Measurements from ENCODE around the gene DAAM1.

Gene DAAM1

DNA sequence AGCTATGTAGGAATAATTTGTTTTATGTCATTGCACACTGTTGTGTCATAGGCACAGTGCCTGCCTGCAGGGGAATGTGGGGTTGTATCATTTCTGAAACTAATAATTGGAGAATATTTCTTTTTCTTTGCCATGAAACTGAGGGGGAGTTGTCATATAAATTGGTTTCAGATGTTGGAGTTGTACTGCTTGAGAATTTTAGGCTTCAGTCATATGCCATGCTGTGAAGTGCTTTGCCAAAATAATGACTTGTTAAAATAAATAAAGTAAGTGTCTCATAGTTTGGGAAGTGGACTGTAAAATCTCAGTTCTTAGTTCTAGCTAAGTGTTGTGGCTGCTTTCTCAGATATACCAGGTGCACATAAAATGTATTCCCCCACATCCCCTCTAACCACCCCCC is 116.8 kb downstream of the DAAM1 start:
- Histone ChIP-seq H3K9me3 (ENCODE audit: control insufficient read depth, insufficient read depth, low read length) (no peaks in the 10 kb centered on the region), H3K27ac (ENCODE audit: low read depth, low read length) (no peak overlapping the region), H3K4me1 (ENCODE audit: control insufficient read depth, insufficient read depth, low read length) (peaks cover 27% of the 10 kb centered on the region), H3K9ac (ENCODE audit: low read depth, low read length) (no peak overlapping the region), H3K36me3 (ENCODE audit: control insufficient read depth, insufficient read depth, low read length) (no peaks in the 10 kb centered on the region), H3K4me3 (ENCODE audit: low read depth, low read length) (no peak overlapping the region), H3K27me3 (ENCODE audit: control insufficient read depth, insufficient read depth, low read length) (no peaks in the 10 kb centered on the region)

DNA sequence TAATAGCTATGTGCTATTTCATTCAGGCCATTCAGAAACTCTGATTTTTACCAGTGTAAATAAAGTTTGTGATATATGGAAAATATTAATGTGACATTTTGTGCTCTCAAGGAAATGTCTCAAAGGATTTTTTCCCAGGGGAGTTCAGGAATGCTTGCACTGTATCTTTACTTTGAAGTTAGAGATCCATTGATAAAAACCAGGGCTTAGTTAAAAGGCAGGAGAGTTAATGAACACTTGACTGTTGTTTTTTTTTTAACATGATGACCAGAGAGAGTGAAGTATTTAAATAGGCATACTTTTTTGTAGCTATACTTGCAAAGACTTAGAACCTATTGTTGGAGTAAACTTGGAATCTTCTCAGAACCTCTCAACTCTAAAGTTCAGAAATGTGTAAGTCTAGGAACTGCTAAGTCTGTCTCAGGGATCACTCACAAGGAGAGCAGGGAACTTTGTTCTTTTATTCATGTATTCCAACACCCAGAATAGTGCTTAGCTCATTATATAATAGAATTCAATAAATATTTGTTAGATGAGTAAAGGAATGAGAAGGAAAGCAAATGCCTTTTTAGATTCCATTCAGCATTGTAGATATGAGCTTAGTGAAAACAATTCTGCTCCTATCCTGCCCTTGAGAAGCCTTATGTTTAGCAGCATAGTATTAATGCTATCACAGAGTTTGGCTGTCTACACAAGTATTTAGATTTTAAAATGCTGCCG is 117.5 kb downstream of the DAAM1 start:
- H3K9ac ChIP-seq (ENCODE audit: low read depth, low read length): no peak overlapping the region
- H3K4me1 ChIP-seq (ENCODE audit: control insufficient read depth, insufficient read depth, low read length): peaks cover 27% of the 10 kb centered on the region
- no peaks in the 10 kb centered on the region for H3K9me3 ChIP-seq (ENCODE audit: control insufficient read depth, insufficient read depth, low read length)
- H3K36me3 ChIP-seq (ENCODE audit: control insufficient read depth, insufficient read depth, low read length): no peaks in the 10 kb centered on the region
- no peak overlapping the region for H3K27ac ChIP-seq (ENCODE audit: low read depth, low read length)
- H3K4me3 ChIP-seq (ENCODE audit: low read depth, low read length): no peak overlapping the region
- no peaks in the 10 kb centered on the region for H3K27me3 ChIP-seq (ENCODE audit: control insufficient read depth, insufficient read depth, low read length)

DNA sequence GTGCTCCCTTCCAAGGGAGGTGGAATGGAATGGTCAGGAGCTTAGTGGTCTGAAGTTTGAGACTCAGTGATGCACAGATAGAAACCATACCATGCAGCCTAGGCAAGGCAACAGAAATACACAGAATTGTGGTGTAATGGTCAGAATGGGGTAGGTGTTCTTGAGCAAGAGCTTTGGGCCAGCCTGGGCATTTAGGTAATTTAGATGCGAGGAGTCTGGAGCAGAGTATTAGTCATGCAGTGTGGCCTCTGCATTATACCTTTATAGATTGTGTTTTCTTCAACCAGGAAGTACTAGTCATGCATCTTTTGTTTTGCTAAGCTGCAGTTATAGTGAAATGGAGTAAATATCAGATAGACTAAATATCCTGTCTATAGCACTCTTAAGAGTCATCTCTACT is 118.3 kb downstream of the DAAM1 start:
- peaks cover 24% of the 10 kb centered on the region for H3K4me1 ChIP-seq (ENCODE audit: control insufficient read depth, insufficient read depth, low read length)
- H3K27ac ChIP-seq (ENCODE audit: low read depth, low read length): no peak overlapping the region
- H3K9me3 ChIP-seq (ENCODE audit: control insufficient read depth, insufficient read depth, low read length): no peaks in the 10 kb centered on the region
- H3K27me3 ChIP-seq (ENCODE audit: control insufficient read depth, insufficient read depth, low read length): no peaks in the 10 kb centered on the region
- H3K4me3 ChIP-seq (ENCODE audit: low read depth, low read length): no peak overlapping the region
- no peak overlapping the region for H3K9ac ChIP-seq (ENCODE audit: low read depth, low read length)
- H3K36me3 ChIP-seq (ENCODE audit: control insufficient read depth, insufficient read depth, low read length): no peaks in the 10 kb centered on the region

DNA sequence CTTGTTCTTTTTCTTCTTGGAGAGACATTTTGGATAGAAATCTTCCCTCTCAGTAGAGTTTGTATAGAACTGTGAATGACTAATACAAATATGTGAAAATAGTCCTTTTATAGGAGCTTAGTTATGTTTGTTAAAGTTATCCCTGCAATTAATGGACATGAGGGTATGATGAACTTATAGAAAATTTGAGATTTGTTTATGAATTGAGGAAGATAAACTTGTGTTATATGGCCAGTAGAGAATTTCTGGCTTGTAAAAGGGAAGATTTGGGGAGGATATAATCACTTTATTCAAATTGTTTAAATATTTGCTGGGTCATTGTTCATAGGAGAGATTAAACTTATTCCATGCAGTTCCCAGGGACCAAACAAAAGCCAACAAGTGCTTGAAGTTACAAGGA is 119.6 kb downstream of the DAAM1 start:
- Histone ChIP-seq H3K9ac (ENCODE audit: low read depth, low read length) (no peak overlapping the region), H3K36me3 (ENCODE audit: control insufficient read depth, insufficient read depth, low read length) (no peaks in the 10 kb centered on the region), H3K4me1 (ENCODE audit: control insufficient read depth, insufficient read depth, low read length) (peaks cover 24% of the 10 kb centered on the region), H3K4me3 (ENCODE audit: low read depth, low read length) (no peak overlapping the region), H3K9me3 (ENCODE audit: control insufficient read depth, insufficient read depth, low read length) (no peaks in the 10 kb centered on the region), H3K27ac (ENCODE audit: low read depth, low read length) (no peak overlapping the region), H3K27me3 (ENCODE audit: control insufficient read depth, insufficient read depth, low read length) (no peaks in the 10 kb centered on the region)

- no peaks in the 10 kb centered on the region for H3K36me3 ChIP-seq (ENCODE audit: control insufficient read depth, insufficient read depth, low read length)
- peaks cover 25% of the 10 kb centered on the region for H3K4me1 ChIP-seq (ENCODE audit: control insufficient read depth, insufficient read depth, low read length)
These were observed 120.2 kb downstream of the DAAM1 start for GRCh38 chr14:59308673-59309072.

DNA sequence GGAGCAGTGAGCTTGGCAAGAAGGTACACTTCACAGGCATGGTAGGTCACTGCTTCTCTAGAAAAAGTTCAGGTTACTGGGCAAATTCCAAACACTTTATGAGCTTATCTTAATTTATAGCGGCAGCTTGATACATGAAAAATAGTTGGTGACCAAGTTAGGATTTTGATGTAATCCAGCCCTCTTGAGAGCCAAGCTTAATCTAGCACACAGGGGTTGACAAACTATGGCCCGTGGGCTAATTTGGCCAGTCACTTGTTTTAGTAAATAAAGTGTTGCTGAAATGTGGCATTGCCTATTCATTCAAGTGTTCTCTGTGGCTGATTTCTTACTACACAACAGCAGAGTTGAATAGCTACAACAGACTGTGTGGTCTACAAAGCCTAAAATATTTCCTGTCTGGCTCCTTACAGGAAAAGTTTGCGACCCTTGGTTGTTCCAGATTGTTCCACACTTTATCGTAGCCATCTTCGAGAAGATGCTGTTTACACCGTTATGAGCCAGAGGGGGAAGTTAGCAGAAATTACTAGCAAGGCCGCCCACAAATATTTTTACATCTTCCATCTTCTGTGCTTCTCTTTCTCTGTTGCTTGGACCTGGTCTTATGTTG is 120.9 kb downstream of the DAAM1 start:
- H3K27ac ChIP-seq (ENCODE audit: low read depth, low read length): no peak overlapping the region
- no peaks in the 10 kb centered on the region for H3K9me3 ChIP-seq (ENCODE audit: control insufficient read depth, insufficient read depth, low read length)
- H3K4me1 ChIP-seq (ENCODE audit: control insufficient read depth, insufficient read depth, low read length): peaks cover 27% of the 10 kb centered on the region
- no peak overlapping the region for H3K9ac ChIP-seq (ENCODE audit: low read depth, low read length)
- H3K36me3 ChIP-seq (ENCODE audit: control insufficient read depth, insufficient read depth, low read length): no peaks in the 10 kb centered on the region
- H3K4me3 ChIP-seq (ENCODE audit: low read depth, low read length): no peak overlapping the region
- no peaks in the 10 kb centered on the region for H3K27me3 ChIP-seq (ENCODE audit: control insufficient read depth, insufficient read depth, low read length)

More at GRCh38 chr14:59308673-59309072, 120.2 kb downstream of the DAAM1 start:
- no peak overlapping the region for H3K4me3 ChIP-seq (ENCODE audit: low read depth, low read length)
- no peaks in the 10 kb centered on the region for H3K27me3 ChIP-seq (ENCODE audit: control insufficient read depth, insufficient read depth, low read length)
- H3K9me3 ChIP-seq (ENCODE audit: control insufficient read depth, insufficient read depth, low read length): no peaks in the 10 kb centered on the region
- no peak overlapping the region for H3K9ac ChIP-seq (ENCODE audit: low read depth, low read length)
- no peak overlapping the region for H3K27ac ChIP-seq (ENCODE audit: low read depth, low read length)

- Histone ChIP-seq H3K9ac (ENCODE audit: low read depth, low read length) (no peak overlapping the region), H3K27me3 (ENCODE audit: control insufficient read depth, insufficient read depth, low read length) (no peaks in the 10 kb centered on the region), H3K27ac (ENCODE audit: low read depth, low read length) (no peak overlapping the region), H3K36me3 (ENCODE audit: control insufficient read depth, insufficient read depth, low read length) (no peaks in the 10 kb centered on the region), H3K4me1 (ENCODE audit: control insufficient read depth, insufficient read depth, low read length) (peaks cover 25% of the 10 kb centered on the region), H3K9me3 (ENCODE audit: control insufficient read depth, insufficient read depth, low read length) (no peaks in the 10 kb centered on the region), H3K4me3 (ENCODE audit: low read depth, low read length) (no peak overlapping the region)
These were observed 122.2 kb downstream of the DAAM1 start for GRCh38 chr14:59310633-59311032.

GRCh38 chr14:59311723-59312122 is 123.3 kb downstream of the DAAM1 start:
- Histone ChIP-seq H3K9me3 (ENCODE audit: control insufficient read depth, insufficient read depth, low read length) (no peaks in the 10 kb centered on the region), H3K27ac (ENCODE audit: low read depth, low read length) (no peak overlapping the region), H3K4me3 (ENCODE audit: low read depth, low read length) (no peak overlapping the region), H3K36me3 (ENCODE audit: control insufficient read depth, insufficient read depth, low read length) (no peaks in the 10 kb centered on the region), H3K4me1 (ENCODE audit: control insufficient read depth, insufficient read depth, low read length) (peaks cover 15% of the 10 kb centered on the region), H3K9ac (ENCODE audit: low read depth, low read length) (no peak overlapping the region), H3K27me3 (ENCODE audit: control insufficient read depth, insufficient read depth, low read length) (no peaks in the 10 kb centered on the region)

GRCh38 chr14:59313144-59313651 is 124.7 kb downstream of the DAAM1 start:
- no peak overlapping the region for H3K4me3 ChIP-seq (ENCODE audit: low read depth, low read length)
- H3K27me3 ChIP-seq (ENCODE audit: control insufficient read depth, insufficient read depth, low read length): no peaks in the 10 kb centered on the region
- H3K4me1 ChIP-seq (ENCODE audit: control insufficient read depth, insufficient read depth, low read length): peaks cover 8% of the 10 kb centered on the region
- H3K9ac ChIP-seq (ENCODE audit: low read depth, low read length): no peak overlapping the region
- no peaks in the 10 kb centered on the region for H3K9me3 ChIP-seq (ENCODE audit: control insufficient read depth, insufficient read depth, low read length)
- H3K36me3 ChIP-seq (ENCODE audit: control insufficient read depth, insufficient read depth, low read length): no peaks in the 10 kb centered on the region
- H3K27ac ChIP-seq (ENCODE audit: low read depth, low read length): no peak overlapping the region

DNA sequence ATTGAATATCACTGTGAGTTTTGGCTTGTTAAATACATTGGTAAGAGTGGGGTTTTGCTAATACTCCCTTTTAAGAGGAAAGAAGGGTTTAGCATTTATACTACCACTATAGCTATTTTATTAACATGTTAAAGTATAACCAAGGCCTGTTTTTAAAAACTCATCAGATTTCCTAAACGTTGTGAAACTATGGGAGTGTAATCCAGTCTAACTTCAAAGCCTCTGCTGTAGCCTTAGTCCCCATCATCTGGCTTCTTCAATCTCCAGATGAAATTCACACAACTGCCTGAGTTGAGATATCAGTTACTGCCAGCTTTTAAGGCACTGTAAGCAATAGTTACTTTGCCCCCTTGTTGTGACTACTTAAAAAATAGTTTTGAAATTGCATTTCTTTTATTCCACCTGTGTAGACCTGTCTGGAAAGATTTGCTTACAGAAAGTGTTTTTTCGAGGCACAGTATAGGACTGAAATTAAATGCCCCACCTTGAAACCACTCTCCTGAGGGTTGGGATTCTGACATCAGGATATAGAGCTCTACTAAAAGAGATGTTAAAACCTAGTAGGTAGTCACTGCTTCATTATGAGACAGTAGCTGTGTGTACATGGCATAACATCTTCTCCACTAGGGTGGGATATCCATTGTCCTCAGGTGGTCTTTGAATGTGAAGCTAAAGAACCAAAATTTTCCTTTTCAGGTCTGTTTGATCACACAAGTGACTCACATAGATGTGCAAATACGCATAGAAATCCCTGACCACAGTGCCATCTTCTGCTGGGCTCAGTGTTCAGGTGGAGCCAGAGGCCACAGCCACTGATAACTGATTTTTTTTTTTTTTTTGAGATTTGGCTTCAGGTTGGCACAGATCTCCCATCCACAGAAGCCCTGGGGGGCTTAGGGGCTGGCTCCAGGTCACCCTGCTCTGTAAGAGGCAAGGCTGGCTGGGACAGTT is 125.5 kb downstream of the DAAM1 start:
- H3K36me3 ChIP-seq (ENCODE audit: control insufficient read depth, insufficient read depth, low read length): no peaks in the 10 kb centered on the region
- H3K9me3 ChIP-seq (ENCODE audit: control insufficient read depth, insufficient read depth, low read length): no peaks in the 10 kb centered on the region
- no peak overlapping the region for H3K27ac ChIP-seq (ENCODE audit: low read depth, low read length)
- no peak overlapping the region for H3K9ac ChIP-seq (ENCODE audit: low read depth, low read length)
- no peaks in the 10 kb centered on the region for H3K27me3 ChIP-seq (ENCODE audit: control insufficient read depth, insufficient read depth, low read length)
- H3K4me3 ChIP-seq (ENCODE audit: low read depth, low read length): no peak overlapping the region
- peaks cover 8% of the 10 kb centered on the region for H3K4me1 ChIP-seq (ENCODE audit: control insufficient read depth, insufficient read depth, low read length)
